ENCODE measurements around the gene NINJ1. TPM values are rescaled to one million over a fixed set of nuclear protein-coding genes. Genes with fewer than 3 reads are reported as not detected.

NINJ1 gene
- total and polyA plus RNA-seq, 2 of the 13 experiments (the other 11 are each of a cell fraction or from before 2014, with no cell fraction given), result 81.2 to 92.1 TPM

DNA sequence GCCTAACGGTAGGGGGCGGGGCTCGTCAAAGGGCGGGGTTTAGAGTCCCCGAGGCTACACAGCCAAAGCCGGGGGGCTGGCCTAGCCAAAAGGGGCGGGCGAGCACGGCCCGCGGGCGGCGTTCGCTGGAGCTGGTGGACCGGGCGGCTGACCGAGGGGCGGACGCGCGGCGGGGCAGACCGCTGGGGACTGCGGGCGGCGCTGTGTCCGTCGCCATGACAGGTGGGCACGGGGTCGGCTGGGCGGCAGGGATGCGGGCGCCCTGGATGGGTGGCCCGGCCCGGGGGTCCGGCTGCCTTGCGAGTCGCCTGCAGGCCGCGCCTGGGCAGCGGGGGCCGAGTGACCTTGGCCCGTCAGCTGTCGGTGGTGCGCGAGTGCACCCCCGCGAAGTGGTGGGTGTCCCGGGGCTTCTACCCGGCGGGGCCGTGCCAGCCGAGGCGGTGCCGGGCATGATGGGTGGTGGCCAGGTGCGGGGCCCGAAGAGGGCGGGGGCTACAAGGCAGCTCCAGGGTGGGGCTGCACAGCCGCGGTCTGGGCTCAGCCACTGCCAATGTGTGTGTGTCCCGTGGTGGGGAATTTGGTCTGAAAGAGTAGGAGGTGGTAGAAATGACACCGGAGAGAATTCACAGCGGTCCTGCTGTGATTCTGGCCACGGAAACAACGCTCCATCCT is 37.8 kb downstream of the NINJ1 start, which contains the start of gene CARD19 (continued):
- TF ChIP-seq SMAD1 (CRISPR knock-in tag; IDR thresholded peaks at IDR 0.05; ENCODE audit: borderline replicate concordance, low read depth), result 0 out of 2 replicates have a peak, but pooled peaks have one; percentile 87
- TF ChIP-seq, protein P1, sequence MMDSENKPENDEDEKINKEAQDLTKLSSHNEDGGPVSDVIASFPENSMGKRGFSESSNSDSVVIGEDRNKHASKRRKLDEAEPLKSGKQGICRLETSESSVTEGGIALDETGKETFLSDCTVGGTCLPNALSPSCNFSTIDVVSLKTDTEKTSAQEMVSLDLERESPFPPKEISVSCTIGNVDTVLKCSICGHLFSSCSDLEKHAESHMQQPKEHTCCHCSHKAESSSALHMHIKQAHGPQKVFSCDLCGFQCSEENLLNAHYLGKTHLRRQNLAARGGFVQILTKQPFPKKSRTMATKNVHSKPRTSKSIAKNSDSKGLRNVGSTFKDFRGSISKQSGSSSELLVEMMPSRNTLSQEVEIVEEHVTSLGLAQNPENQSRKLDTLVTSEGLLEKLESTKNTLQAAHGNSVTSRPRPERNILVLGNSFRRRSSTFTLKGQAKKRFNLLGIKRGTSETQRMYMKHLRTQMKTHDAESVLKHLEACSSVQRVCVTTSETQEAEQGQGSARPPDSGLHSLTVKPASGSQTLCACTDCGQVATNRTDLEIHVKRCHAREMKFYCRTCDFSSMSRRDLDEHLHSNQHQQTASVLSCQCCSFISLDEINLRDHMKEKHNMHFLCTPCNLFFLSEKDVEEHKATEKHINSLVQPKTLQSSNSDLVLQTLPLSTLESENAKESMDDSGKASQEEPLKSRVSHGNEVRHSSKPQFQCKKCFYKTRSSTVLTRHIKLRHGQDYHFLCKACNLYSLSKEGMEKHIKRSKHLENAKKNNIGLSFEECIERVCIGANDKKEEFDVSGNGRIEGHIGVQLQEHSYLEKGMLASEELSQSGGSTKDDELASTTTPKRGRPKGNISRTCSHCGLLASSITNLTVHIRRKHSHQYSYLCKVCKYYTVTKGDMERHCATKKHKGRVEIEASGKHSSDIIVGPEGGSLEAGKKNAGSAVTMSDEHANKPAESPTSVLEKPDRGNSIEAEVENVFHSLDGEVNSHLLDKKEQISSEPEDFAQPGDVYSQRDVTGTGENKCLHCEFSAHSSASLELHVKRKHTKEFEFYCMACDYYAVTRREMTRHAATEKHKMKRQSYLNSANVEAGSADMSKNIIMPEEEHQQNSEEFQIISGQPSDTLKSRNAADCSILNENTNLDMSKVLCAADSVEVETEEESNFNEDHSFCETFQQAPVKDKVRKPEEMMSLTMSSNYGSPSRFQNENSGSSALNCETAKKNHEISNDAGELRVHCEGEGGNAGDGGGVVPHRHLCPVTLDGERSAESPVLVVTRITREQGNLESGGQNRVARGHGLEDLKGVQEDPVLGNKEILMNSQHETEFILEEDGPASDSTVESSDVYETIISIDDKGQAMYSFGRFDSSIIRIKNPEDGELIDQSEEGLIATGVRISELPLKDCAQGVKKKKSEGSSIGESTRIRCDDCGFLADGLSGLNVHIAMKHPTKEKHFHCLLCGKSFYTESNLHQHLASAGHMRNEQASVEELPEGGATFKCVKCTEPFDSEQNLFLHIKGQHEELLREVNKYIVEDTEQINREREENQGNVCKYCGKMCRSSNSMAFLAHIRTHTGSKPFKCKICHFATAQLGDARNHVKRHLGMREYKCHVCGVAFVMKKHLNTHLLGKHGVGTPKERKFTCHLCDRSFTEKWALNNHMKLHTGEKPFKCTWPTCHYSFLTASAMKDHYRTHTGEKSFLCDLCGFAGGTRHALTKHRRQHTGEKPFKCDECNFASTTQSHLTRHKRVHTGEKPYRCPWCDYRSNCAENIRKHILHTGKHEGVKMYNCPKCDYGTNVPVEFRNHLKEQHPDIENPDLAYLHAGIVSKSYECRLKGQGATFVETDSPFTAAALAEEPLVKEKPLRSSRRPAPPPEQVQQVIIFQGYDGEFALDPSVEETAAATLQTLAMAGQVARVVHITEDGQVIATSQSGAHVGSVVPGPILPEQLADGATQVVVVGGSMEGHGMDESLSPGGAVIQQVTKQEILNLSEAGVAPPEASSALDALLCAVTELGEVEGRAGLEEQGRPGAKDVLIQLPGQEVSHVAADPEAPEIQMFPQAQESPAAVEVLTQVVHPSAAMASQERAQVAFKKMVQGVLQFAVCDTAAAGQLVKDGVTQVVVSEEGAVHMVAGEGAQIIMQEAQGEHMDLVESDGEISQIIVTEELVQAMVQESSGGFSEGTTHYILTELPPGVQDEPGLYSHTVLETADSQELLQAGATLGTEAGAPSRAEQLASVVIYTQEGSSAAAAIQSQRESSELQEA (CRISPR knock-in tag; IDR thresholded peaks at IDR 0.05; ENCODE audit: not compliant biosample characterization), result no peak
- TF ChIP-seq TOPORS (CRISPR knock-in tag; IDR thresholded peaks at IDR 0.05), result 0 out of 2 replicates have a peak, but pooled peaks have one; percentile 54
- peak; percentile 57; the same call in 1 of the 2 replicates for TF ChIP-seq SIN3A (IDR thresholded peaks at IDR 0.05; ENCODE audit: borderline replicate concordance, low read depth, low read length)
- TF ChIP-seq RFXANK (CRISPR knock-in tag; IDR thresholded peaks at IDR 0.05), result no peak
- TF ChIP-seq, protein P2, sequence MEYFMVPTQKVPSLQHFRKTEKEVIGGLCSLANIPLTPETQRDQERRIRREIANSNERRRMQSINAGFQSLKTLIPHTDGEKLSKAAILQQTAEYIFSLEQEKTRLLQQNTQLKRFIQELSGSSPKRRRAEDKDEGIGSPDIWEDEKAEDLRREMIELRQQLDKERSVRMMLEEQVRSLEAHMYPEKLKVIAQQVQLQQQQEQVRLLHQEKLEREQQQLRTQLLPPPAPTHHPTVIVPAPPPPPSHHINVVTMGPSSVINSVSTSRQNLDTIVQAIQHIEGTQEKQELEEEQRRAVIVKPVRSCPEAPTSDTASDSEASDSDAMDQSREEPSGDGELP (IDR thresholded peaks at IDR 0.05; ENCODE audit: borderline replicate concordance, low read depth), result peak; percentile 25; the same call in 1 of the 2 replicates
- no peak for TF ChIP-seq GTF3A (CRISPR knock-in tag; conservative IDR thresholded peaks at IDR 0.05)
- TF ChIP-seq SIX1 (CRISPR knock-in tag; IDR thresholded peaks at IDR 0.05; ENCODE audit: borderline replicate concordance), result 0 out of 2 replicates have a peak, but pooled peaks have one; percentile 8
- TF ChIP-seq ZNF205 (CRISPR knock-in tag; IDR thresholded peaks at IDR 0.05), result no peak
- 0 out of 2 replicates have a peak, but pooled peaks have one; percentile 28 for TF ChIP-seq ARID2 (CRISPR knock-in tag; IDR thresholded peaks at IDR 0.05; ENCODE audit: borderline replicate concordance)
- TF ChIP-seq, protein P3, sequence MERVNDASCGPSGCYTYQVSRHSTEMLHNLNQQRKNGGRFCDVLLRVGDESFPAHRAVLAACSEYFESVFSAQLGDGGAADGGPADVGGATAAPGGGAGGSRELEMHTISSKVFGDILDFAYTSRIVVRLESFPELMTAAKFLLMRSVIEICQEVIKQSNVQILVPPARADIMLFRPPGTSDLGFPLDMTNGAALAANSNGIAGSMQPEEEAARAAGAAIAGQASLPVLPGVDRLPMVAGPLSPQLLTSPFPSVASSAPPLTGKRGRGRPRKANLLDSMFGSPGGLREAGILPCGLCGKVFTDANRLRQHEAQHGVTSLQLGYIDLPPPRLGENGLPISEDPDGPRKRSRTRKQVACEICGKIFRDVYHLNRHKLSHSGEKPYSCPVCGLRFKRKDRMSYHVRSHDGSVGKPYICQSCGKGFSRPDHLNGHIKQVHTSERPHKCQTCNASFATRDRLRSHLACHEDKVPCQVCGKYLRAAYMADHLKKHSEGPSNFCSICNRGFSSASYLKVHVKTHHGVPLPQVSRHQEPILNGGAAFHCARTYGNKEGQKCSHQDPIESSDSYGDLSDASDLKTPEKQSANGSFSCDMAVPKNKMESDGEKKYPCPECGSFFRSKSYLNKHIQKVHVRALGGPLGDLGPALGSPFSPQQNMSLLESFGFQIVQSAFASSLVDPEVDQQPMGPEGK (CRISPR knock-in tag; IDR thresholded peaks at IDR 0.05), result 0 out of 2 replicates have a peak, but pooled peaks have one; percentile 31
- TF ChIP-seq, protein P4, sequence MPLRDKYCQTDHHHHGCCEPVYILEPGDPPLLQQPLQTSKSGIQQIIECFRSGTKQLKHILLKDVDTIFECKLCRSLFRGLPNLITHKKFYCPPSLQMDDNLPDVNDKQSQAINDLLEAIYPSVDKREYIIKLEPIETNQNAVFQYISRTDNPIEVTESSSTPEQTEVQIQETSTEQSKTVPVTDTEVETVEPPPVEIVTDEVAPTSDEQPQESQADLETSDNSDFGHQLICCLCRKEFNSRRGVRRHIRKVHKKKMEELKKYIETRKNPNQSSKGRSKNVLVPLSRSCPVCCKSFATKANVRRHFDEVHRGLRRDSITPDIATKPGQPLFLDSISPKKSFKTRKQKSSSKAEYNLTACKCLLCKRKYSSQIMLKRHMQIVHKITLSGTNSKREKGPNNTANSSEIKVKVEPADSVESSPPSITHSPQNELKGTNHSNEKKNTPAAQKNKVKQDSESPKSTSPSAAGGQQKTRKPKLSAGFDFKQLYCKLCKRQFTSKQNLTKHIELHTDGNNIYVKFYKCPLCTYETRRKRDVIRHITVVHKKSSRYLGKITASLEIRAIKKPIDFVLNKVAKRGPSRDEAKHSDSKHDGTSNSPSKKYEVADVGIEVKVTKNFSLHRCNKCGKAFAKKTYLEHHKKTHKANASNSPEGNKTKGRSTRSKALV (CRISPR knock-in tag; IDR thresholded peaks at IDR 0.05), result no peak
- TF ChIP-seq, protein P5, sequence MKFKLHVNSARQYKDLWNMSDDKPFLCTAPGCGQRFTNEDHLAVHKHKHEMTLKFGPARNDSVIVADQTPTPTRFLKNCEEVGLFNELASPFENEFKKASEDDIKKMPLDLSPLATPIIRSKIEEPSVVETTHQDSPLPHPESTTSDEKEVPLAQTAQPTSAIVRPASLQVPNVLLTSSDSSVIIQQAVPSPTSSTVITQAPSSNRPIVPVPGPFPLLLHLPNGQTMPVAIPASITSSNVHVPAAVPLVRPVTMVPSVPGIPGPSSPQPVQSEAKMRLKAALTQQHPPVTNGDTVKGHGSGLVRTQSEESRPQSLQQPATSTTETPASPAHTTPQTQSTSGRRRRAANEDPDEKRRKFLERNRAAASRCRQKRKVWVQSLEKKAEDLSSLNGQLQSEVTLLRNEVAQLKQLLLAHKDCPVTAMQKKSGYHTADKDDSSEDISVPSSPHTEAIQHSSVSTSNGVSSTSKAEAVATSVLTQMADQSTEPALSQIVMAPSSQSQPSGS (CRISPR knock-in tag; IDR thresholded peaks at IDR 0.05), result no peak
- no peak for TF ChIP-seq MXD4 (CRISPR knock-in tag; IDR thresholded peaks at IDR 0.05)
